ENCODE measurements around the gene STIP1. TPM values are rescaled to one million over a fixed set of nuclear protein-coding genes. Genes with fewer than 3 reads are reported as not detected.
A peak's percentile ranks its signal among the peaks of the same experiment; 100 is the strongest.

Gene STIP1
- polyA plus RNA-seq, 1 donor from 2014 or later, result 161 TPM

DNA sequence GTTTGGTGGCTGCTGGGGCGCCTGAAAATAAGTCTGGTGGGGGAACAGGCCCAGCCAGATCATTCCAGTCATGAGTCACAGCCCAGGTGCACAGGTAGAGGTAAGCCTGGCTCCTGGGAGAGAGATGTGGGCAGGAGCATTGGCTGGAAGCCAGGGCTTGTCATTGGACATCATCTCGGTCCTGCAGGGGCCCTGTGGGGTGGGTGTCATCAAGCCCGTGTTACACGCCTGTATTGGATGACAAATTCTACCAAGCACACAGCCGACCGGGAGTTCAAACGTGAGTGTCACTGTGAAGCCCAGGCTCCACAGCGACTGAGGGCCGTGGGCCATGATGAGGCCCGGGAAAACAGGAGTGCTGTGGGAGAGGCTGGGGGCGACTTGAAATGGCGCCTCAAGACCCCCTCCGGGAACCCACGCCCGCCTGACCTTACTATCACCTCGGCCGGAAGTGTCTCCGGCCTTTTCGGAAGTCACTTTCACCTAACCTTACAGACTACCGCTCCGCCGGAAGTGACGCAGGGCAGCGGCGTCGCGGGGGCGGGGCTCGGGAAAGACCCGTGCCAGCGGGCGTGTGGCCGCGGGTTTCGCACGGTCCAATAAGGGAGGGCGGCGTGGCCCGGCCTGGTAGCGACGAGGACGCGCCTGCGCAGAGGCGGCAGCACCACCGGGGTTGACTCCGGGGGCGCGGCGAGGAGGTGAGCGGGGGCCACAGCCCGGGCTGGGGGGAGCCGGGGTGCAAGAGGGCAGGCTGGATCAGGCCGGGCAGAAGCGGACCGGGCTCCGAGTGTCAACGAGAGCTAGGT, 54.7 kb downstream of the STIP1 start, which contains the start of gene FKBP2:
FKBP2 (plus strand) TSS at position 661 of the 806 bp plus-strand sequence. CDS start 1,293 bp downstream, outside the sequence.
- no peaks in the 10 kb centered on the region for H3K36me3 ChIP-seq (ENCODE audit: insufficient read depth, low read length)
- H3K27me3 ChIP-seq (ENCODE audit: insufficient read depth, low read depth, low read length), result no peaks in the 10 kb centered on the region
- H3K9me2 ChIP-seq (ENCODE audit: insufficient read depth, low read length), result no peaks in the 10 kb centered on the region
- H4K20me1 ChIP-seq (ENCODE audit: insufficient read depth), result no peaks in the 10 kb centered on the region
- peak within 1 kb of the TSS; percentile 66 for H2AFZ ChIP-seq (ENCODE audit: low read depth, low read length)
- TF ChIP-seq MXI1 (conservative IDR thresholded peaks at IDR 0.05; ENCODE audit: poor library complexity, severe bottlenecking) (peak; percentile 62), SMC3 (conservative IDR thresholded peaks at IDR 0.05; ENCODE audit: poor library complexity) (no peak), POLR2AphosphoS5 (IDR thresholded peaks at IDR 0.05) (peak; percentile 91), EP300 (conservative IDR thresholded peaks at IDR 0.05; ENCODE audit: poor library complexity, severe bottlenecking) (peak; percentile 54), EZH2 (IDR thresholded peaks at IDR 0.05; ENCODE audit: borderline replicate concordance, insufficient read depth, low read length, poor library complexity, severe bottlenecking) (no peak), TAF1 (IDR thresholded peaks at IDR 0.05; ENCODE audit: low read depth) (peak; percentile 57)
- TF ChIP-seq, protein P1, sequence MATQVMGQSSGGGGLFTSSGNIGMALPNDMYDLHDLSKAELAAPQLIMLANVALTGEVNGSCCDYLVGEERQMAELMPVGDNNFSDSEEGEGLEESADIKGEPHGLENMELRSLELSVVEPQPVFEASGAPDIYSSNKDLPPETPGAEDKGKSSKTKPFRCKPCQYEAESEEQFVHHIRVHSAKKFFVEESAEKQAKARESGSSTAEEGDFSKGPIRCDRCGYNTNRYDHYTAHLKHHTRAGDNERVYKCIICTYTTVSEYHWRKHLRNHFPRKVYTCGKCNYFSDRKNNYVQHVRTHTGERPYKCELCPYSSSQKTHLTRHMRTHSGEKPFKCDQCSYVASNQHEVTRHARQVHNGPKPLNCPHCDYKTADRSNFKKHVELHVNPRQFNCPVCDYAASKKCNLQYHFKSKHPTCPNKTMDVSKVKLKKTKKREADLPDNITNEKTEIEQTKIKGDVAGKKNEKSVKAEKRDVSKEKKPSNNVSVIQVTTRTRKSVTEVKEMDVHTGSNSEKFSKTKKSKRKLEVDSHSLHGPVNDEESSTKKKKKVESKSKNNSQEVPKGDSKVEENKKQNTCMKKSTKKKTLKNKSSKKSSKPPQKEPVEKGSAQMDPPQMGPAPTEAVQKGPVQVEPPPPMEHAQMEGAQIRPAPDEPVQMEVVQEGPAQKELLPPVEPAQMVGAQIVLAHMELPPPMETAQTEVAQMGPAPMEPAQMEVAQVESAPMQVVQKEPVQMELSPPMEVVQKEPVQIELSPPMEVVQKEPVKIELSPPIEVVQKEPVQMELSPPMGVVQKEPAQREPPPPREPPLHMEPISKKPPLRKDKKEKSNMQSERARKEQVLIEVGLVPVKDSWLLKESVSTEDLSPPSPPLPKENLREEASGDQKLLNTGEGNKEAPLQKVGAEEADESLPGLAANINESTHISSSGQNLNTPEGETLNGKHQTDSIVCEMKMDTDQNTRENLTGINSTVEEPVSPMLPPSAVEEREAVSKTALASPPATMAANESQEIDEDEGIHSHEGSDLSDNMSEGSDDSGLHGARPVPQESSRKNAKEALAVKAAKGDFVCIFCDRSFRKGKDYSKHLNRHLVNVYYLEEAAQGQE (IDR thresholded peaks at IDR 0.05; ENCODE audit: borderline replicate concordance), result peak; percentile 77
- TF ChIP-seq, protein P2, sequence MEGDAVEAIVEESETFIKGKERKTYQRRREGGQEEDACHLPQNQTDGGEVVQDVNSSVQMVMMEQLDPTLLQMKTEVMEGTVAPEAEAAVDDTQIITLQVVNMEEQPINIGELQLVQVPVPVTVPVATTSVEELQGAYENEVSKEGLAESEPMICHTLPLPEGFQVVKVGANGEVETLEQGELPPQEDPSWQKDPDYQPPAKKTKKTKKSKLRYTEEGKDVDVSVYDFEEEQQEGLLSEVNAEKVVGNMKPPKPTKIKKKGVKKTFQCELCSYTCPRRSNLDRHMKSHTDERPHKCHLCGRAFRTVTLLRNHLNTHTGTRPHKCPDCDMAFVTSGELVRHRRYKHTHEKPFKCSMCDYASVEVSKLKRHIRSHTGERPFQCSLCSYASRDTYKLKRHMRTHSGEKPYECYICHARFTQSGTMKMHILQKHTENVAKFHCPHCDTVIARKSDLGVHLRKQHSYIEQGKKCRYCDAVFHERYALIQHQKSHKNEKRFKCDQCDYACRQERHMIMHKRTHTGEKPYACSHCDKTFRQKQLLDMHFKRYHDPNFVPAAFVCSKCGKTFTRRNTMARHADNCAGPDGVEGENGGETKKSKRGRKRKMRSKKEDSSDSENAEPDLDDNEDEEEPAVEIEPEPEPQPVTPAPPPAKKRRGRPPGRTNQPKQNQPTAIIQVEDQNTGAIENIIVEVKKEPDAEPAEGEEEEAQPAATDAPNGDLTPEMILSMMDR (IDR thresholded peaks at IDR 0.05; ENCODE audit: poor library complexity, severe bottlenecking), result peak; percentile 7
- H3K4me2 ChIP-seq (ENCODE audit: low read length), result peak within 1 kb of the TSS; percentile 80
- peak within 1 kb of the TSS; percentile 94 for H3K27ac ChIP-seq (ENCODE audit: low read length)
- no peaks in the 10 kb centered on the region for H3K9me3 ChIP-seq (ENCODE audit: low read length)
- H3K4me3 ChIP-seq (ENCODE audit: low read length), result peak within 1 kb of the TSS; percentile 97
- H3K9ac ChIP-seq (ENCODE audit: low read length), result peak within 1 kb of the TSS; percentile 82
- H3F3A ChIP-seq (ENCODE audit: insufficient read depth, low read length, poor library complexity, severe bottlenecking), result no peaks in the 10 kb centered on the region
- H3K79me2 ChIP-seq (replicated peaks; ENCODE audit: insufficient read depth, low read length), result peaks cover 7% of the 10 kb centered on the region

DNA sequence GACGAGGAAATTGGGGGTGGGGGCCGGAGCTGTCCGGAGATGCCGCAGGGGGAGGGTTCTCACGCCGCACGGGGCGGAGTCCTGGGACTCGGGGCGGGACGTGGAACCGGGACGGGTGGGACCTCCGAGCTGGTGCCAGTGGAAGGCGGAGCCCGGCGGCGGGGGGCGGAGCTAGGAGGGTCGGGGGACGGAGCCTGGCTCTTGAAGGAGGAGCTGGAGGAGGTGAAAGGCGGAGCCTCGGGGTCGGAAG, 55.2 kb downstream of the STIP1 start:
- Histone ChIP-seq H4K20me1 (ENCODE audit: insufficient read depth) (no peaks in the 10 kb centered on the region), H3K9ac (ENCODE audit: low read length) (peak overlapping the region; percentile 82), H3K4me2 (ENCODE audit: low read length) (no peak overlapping the region), H3K9me2 (ENCODE audit: insufficient read depth, low read length) (no peaks in the 10 kb centered on the region), H3K4me3 (ENCODE audit: low read length) (peak overlapping the region; percentile 97), H3K27me3 (ENCODE audit: insufficient read depth, low read depth, low read length) (no peaks in the 10 kb centered on the region), H3K36me3 (ENCODE audit: insufficient read depth, low read length) (no peaks in the 10 kb centered on the region), H3K9me3 (ENCODE audit: low read length) (no peaks in the 10 kb centered on the region), H3K79me2 (replicated peaks; ENCODE audit: insufficient read depth, low read length) (peaks cover 12% of the 10 kb centered on the region), H3K27ac (ENCODE audit: low read length) (peak overlapping the region; percentile 94), H3F3A (ENCODE audit: insufficient read depth, low read length, poor library complexity, severe bottlenecking) (no peaks in the 10 kb centered on the region), H2AFZ (ENCODE audit: low read depth, low read length) (peak overlapping the region; percentile 15)
- TF ChIP-seq POLR2AphosphoS5 (IDR thresholded peaks at IDR 0.05) (peak; percentile 0), MXI1 (conservative IDR thresholded peaks at IDR 0.05; ENCODE audit: poor library complexity, severe bottlenecking) (peak; percentile 9)
- TF ChIP-seq, protein P1 (IDR thresholded peaks at IDR 0.05; ENCODE audit: borderline replicate concordance), result no peak
